Fibroblast of lung (primary cell): Measurements from ENCODE around the gene MTA1.

Experiments
- EZH2 ChIP-seq: IDR thresholded peaks from 2 replicates; pipeline ENCODE4 v1.5.1; 2012; ENCODE audit warnings: low read length, control low read depth, mild to moderate bottlenecking; ENCODE audit errors: missing control alignments
- TF ChIP-seq, protein P1 (sequence below), 2 donors: IDR thresholded peaks in 1 of 2; conservative IDR thresholded peaks in 1 of 2; 1 replicate in 1 of 2; 2 replicates in 1 of 2; pipeline ENCODE4 v1.5.1; 2011 to 2012; ENCODE audit warnings: low read length in 2 of 2, control low read depth in 1 of 2, inconsistent platforms in 1 of 2, low read depth in 1 of 2, mild to moderate bottlenecking in 1 of 2

DNA sequence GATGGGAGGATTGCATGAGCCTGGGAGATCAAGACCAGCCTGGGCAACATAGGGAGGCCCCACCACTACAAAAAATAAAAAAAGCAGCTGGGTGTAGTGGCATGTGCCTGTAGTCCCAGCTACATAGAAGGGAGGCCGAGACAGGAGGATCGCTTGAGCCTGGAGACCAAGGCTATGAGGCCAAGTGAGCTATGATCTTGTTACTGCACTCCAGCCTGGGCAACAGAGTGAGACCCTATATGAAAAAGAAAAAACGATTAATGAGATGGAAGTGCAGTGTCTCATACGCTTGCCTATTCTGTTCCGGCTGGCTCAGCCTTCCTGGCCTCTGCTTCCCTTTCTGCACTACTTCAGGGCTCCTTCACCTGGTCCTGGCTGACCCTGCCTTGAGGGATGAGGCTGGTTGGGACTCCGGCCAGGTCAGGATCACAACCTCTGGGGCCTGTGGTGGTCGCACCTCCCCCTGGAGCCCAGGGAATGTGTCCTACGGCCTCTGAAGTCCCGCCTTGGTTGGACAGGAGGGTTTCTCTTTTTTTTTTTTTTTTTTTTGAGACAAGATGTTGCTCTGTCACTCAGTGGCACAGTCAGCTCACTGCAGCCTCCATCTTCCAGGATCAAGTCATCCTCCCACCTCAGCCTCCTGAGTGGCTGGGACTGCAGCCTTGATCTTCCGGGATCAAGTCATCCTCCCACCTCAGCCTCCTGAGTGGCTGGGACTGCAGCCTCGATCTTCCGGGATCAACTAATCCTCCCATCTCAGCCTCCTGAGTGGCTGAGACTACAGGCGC, 82.1 kb downstream of the MTA1 start:
- no peak for TF ChIP-seq EZH2
- TF ChIP-seq, protein P1, sequence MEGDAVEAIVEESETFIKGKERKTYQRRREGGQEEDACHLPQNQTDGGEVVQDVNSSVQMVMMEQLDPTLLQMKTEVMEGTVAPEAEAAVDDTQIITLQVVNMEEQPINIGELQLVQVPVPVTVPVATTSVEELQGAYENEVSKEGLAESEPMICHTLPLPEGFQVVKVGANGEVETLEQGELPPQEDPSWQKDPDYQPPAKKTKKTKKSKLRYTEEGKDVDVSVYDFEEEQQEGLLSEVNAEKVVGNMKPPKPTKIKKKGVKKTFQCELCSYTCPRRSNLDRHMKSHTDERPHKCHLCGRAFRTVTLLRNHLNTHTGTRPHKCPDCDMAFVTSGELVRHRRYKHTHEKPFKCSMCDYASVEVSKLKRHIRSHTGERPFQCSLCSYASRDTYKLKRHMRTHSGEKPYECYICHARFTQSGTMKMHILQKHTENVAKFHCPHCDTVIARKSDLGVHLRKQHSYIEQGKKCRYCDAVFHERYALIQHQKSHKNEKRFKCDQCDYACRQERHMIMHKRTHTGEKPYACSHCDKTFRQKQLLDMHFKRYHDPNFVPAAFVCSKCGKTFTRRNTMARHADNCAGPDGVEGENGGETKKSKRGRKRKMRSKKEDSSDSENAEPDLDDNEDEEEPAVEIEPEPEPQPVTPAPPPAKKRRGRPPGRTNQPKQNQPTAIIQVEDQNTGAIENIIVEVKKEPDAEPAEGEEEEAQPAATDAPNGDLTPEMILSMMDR (conservative IDR thresholded peaks at IDR 0.05 in 1 of 2, IDR thresholded peaks at IDR 0.05 in 1 of 2; ENCODE audit: low read depth in 1 of 2, low read length in 2 of 2), result no peak
